ENCODE data around the gene CDKN1B.

The CDKN1B gene

GRCh38 chr12:12673296-12673695, 43.9 kb upstream of the CDKN1B start (continued):
- TF ChIP-seq ZNF529 (tag by site-specific recombination; IDR thresholded peaks at IDR 0.05; ENCODE audit: insufficient replicate concordance) (no peak), ZNF416 (tag by site-specific recombination; IDR thresholded peaks at IDR 0.05) (no peak), ZNF623 (tag by site-specific recombination; IDR thresholded peaks at IDR 0.05) (no peak), ZNF223 (tag by site-specific recombination; IDR thresholded peaks at IDR 0.05) (no peak), ATF2 (tag by site-specific recombination; IDR thresholded peaks at IDR 0.05; ENCODE audit: low read depth) (no peak), ZNF670 (tag by site-specific recombination; IDR thresholded peaks at IDR 0.05; ENCODE audit: low read depth) (no peak), ZNF157 (tag by site-specific recombination; IDR thresholded peaks at IDR 0.05) (no peak), ZNF639 (tag by site-specific recombination; IDR thresholded peaks at IDR 0.05) (no peak), ZFHX2 (tag by site-specific recombination; conservative IDR thresholded peaks at IDR 0.05) (no peak)

GRCh38 chr12:12676605-12677004, 40.6 kb upstream of the CDKN1B start:
- Histone ChIP-seq H3K4me1 (ENCODE audit: control insufficient read depth, insufficient read depth, low read length) (no peaks in the 10 kb centered on the region), H3K4me3 (ENCODE audit: low read depth, low read length) (no peak overlapping the region), H3K27ac (ENCODE audit: extremely low read depth, low read depth, low read length) (no peak overlapping the region), H3K36me3 (ENCODE audit: control insufficient read depth in 2 of 2, insufficient read depth in 1 of 2, low read length in 2 of 2) (no peaks in the 10 kb centered on the region), H3K9me3 (ENCODE audit: control insufficient read depth, insufficient read depth, low read depth, low read length) (no peaks in the 10 kb centered on the region)
- ChIA-PET CTCF (interaction anchor here (0.5 to 0.7 kb wide), 5 partner anchors 25 to 1009 kb away, joined by 3 to 4 read pairs (median 4); no protein-coding TSS in a partner anchor), POLR2A (no interaction called here)
- TF ChIP-seq ZNF391 (tag by site-specific recombination; IDR thresholded peaks at IDR 0.05; ENCODE audit: borderline replicate concordance, low read depth) = no peak

- Histone ChIP-seq H3K27ac (ENCODE audit: extremely low read depth, low read depth, low read length) (no peak overlapping the region), H3K4me3 (ENCODE audit: low read depth, low read length) (no peak overlapping the region), H3K4me1 (ENCODE audit: control insufficient read depth, insufficient read depth, low read length) (no peaks in the 10 kb centered on the region), H3K36me3 (ENCODE audit: control insufficient read depth in 2 of 2, insufficient read depth in 1 of 2, low read length in 2 of 2) (no peaks in the 10 kb centered on the region), H3K9me3 (ENCODE audit: control insufficient read depth, insufficient read depth, low read depth, low read length) (no peaks in the 10 kb centered on the region)
- ChIA-PET CTCF (no interaction called here), POLR2A (no interaction called here)
- no peak for TF ChIP-seq ZBTB21 (tag by site-specific recombination; IDR thresholded peaks at IDR 0.05)
- TF ChIP-seq ZNF621 (tag by site-specific recombination; IDR thresholded peaks at IDR 0.05) = no peak
- no peak for TF ChIP-seq ZNF362 (tag by site-specific recombination; IDR thresholded peaks at IDR 0.05)
- no peak for TF ChIP-seq SCRT1 (tag by site-specific recombination; IDR thresholded peaks at IDR 0.05; ENCODE audit: borderline replicate concordance)
- no peak for TF ChIP-seq ATF2 (tag by site-specific recombination; IDR thresholded peaks at IDR 0.05; ENCODE audit: low read depth)
- no peak for TF ChIP-seq ZSCAN30 (tag by site-specific recombination; IDR thresholded peaks at IDR 0.05)
- TF ChIP-seq ZNF558 (tag by site-specific recombination; IDR thresholded peaks at IDR 0.05) = no peak
- no peak for TF ChIP-seq ZNF701 (tag by site-specific recombination; IDR thresholded peaks at IDR 0.05)
- no peak for TF ChIP-seq TSHZ1 (tag by site-specific recombination; IDR thresholded peaks at IDR 0.05; ENCODE audit: borderline replicate concordance)
Measured at GRCh38 chr12:12681061-12681765, 36.0 kb upstream of the CDKN1B start.

Data from HEK293 (cell line).